Esophagus muscularis mucosa (tissue), 4 donors: Measurements from ENCODE around the gene SLC39A11.

Source experiments
- EP300 ChIP-seq: sonication (generic); formaldehyde crosslinking; IDR thresholded peaks from one replicate; pipeline ENCODE4 v1.6.1; 2017; ENCODE audit warnings: antibody characterized with exemption
- POLR2A ChIP-seq: fragments of 450-650 bp; IDR thresholded peaks from one replicate; pipeline ENCODE4 v1.6.1; 2017; ENCODE audit warnings: antibody characterized with exemption, moderate library complexity, mild to moderate bottlenecking, low read depth
- TF ChIP-seq, protein P1 (sequence below), 3 experiments: fragments of 200-600 bp in 2 of 3; fragments of 450-650 bp in 1 of 3; sonication (generic) in 2 of 3; IDR thresholded peaks; one replicate each; pipeline ENCODE4 v1.5.1; 2017 to 2019; ENCODE audit warnings: antibody characterized with exemption in 3 of 3, mild to moderate bottlenecking in 2 of 3, moderate library complexity in 1 of 3

DNA sequence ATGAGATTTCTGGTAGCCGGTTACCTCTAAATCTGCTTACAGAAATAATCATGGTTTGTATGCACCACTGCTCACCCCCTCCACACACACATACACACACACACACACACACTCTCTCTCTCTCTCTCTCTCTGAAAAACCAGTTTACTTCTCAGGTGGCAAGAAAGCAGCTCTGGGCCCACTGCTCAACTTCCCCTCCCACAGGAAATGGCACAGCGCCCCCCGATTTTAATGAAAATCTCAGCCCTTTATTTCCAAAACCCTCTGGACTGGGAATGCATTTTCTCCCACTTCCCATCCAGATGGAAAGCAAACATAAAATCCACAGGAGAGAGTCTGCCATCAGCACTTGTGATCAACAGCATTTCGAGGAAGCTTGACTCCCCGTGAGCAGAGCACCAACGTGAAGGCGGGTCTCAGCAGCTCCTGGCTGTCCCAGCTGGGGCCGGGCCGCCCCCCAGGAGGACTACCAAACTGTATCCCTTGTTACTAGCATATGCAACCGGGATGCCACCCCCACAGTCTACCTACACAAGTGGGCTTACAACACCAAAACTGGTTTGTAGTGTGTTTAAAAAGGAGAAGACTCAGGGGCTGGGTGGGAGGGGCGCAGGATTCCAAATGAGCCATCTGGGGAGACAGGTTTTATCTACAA, 121.1 kb downstream of the SLC39A11 start:
- TF ChIP-seq EP300 (no peak), POLR2A (no peak)
- TF ChIP-seq, protein P1, sequence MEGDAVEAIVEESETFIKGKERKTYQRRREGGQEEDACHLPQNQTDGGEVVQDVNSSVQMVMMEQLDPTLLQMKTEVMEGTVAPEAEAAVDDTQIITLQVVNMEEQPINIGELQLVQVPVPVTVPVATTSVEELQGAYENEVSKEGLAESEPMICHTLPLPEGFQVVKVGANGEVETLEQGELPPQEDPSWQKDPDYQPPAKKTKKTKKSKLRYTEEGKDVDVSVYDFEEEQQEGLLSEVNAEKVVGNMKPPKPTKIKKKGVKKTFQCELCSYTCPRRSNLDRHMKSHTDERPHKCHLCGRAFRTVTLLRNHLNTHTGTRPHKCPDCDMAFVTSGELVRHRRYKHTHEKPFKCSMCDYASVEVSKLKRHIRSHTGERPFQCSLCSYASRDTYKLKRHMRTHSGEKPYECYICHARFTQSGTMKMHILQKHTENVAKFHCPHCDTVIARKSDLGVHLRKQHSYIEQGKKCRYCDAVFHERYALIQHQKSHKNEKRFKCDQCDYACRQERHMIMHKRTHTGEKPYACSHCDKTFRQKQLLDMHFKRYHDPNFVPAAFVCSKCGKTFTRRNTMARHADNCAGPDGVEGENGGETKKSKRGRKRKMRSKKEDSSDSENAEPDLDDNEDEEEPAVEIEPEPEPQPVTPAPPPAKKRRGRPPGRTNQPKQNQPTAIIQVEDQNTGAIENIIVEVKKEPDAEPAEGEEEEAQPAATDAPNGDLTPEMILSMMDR (IDR thresholded peaks at IDR 0.05) = no peak
